Natural killer cell treated with Interleukin-12 subunit alpha and Interleukin-12 subunit beta and Interleukin-15 and Interleukin-18, amount 100 ng/mL, for 72 hours (primary cell): Measurements from ENCODE around the gene RNF208. TPM values are rescaled to one million over a fixed set of nuclear protein-coding genes. Genes with fewer than 3 reads are reported as not detected.

Experiments
- ATAC-seq, 2 donors: fragments of 150-1000 bp; cut with Tn5 transposase in 1 of 2; sonication (Bioruptor Pico), chemical (Tn5 transposase) in 1 of 2; 2 replicates each; pipeline ENCODE4 v1.10.0; 2021
- DNase-seq: peaks from one replicate; pipeline ENCODE4 v3.0.0; 2022; ENCODE audit warnings: low spot score
- H3K27ac Mint-ChIP-seq, 2 donors: 1 replicate in 1 of 2; 2 replicates in 1 of 2; pipeline ENCODE4 v1.8.0; 2022; ENCODE audit warnings: mixed read lengths in 2 of 2, mild to moderate bottlenecking in 1 of 2, moderate library complexity in 1 of 2
- H3K27me3 Mint-ChIP-seq, 2 donors: 1 replicate in 1 of 2; 2 replicates in 1 of 2; pipeline ENCODE4 v1.8.0; 2022; ENCODE audit warnings: mixed read lengths in 2 of 2
- H3K36me3 Mint-ChIP-seq: one replicate; pipeline ENCODE4 v1.8.0; 2022; ENCODE audit warnings: mixed read lengths
- H3K4me1 Mint-ChIP-seq, 2 donors: 1 replicate in 1 of 2; 2 replicates in 1 of 2; pipeline ENCODE4 v1.8.0; 2022; ENCODE audit warnings: low read depth in 2 of 2, mixed read lengths in 2 of 2, mild to moderate bottlenecking in 1 of 2
- H3K4me3 Mint-ChIP-seq: one replicate; pipeline ENCODE4 v1.8.0; 2022; ENCODE audit warnings: mixed read lengths
- H3K9me3 Mint-ChIP-seq: 2 replicates; pipeline ENCODE4 v1.8.0; 2022; ENCODE audit warnings: mixed read lengths
- total RNA-seq, 2 donors: library from RNA; stranded (reverse); gene quantifications; one replicate each; pipeline ENCODE4 v1.2.3, GENCODE V29; 2022

Gene RNF208
- total RNA-seq, 2 donors from 2014 or later = 1.4 to 1.9 TPM

DNA sequence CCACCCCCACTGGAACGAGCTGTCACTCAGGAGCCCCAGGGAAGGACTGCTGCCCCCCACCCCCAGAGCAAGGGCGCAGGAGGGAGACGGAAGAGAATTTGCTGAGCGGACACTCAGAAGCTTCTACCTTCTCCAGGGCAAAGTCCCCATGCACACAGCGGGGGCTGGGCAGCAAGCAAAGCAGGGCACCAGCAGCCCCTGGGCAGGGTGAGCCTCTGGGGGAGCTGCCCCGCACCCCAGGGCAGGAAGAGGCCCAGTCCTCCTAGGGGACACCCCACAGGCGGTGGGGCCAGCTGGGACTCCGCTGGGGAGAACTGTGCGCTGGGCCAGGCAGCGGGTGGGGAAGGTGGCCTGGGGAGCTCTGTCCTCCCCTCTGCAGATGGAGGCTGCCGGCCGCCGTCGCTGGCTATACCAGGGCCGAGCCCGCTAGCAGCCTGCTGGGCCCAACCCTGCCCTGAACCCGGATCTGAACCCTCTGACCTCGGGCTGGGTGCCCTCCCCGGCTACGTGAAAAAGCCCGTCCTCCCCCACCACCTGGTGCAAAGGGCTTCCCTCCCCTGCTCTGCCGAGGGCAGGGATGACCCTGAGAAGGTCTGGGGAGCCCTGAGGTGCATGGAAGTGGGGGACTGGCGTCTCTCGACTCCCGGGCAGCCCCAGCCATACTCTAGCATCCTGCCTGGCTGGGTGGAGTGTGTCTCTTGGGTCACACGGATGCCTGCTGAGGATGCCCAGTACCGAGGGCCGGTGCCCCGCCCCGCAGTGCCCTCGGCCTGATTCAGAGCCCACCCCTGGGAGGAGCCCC, 8.1 kb upstream of the RNF208 start:
- no peak for ATAC-seq
- Mint-ChIP-seq H3K9me3 (no peaks in the 10 kb centered on the region), H3K27me3 (peaks cover 6 to 7% of the 10 kb centered on the region in 2 donors), H3K27ac (no peak overlapping the region), H3K4me3 (no peak overlapping the region), H3K4me1 (peaks cover 3 to 5% of the 10 kb centered on the region in 2 donors), H3K36me3 (no peaks in the 10 kb centered on the region)
- no peak for DNase-seq

DNA sequence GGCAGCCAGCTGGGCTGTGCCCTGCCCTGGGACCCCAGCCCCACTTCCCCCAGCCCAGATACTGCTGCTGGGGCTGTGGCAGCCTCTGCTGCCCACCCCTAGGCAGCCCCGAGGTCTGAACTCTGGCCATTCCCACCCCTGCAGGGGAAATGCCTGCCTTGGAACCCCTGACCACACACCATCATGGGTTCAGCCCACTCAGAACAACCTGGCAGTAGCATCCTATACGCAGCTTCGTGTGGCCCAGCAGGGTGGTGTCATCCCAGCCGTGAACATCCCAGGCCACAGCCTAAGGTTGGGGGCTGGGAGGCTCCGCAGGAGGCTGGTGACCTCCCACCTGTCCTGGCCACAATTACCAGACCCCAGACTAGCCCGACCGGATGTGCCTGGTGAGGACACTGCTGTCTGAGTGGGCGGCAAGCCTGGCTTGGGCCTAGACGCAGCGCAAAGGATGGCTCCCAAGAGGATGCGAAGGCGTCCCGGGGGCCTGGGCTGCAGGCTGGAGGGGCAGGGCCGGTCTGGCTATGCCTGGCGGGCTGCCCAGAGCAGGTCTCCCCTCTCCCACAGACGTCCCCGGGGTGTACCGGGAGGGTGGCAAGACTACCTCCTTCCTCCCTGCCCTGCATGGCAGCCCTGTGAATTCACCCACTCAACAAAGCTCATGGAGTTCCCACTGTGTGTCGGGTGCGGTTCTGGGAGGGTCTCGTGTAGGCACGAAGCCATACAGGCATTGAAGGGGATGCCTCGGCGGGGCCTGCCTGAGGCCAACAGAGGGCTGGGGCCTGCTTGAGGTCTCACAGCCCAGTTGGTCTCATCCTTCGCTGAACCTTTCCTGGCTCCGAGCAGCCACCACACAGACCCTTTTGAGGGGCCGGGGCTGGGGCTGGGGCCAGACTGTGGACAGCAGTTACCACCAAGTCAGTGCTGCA, 7.2 kb upstream of the RNF208 start:
- H3K27ac Mint-ChIP-seq = no peak overlapping the region
- ATAC-seq (no peak), DNase-seq (no peak)
- peaks cover 3 to 5% of the 10 kb centered on the region in 2 donors for H3K4me1 Mint-ChIP-seq
- no peaks in the 10 kb centered on the region for H3K36me3 Mint-ChIP-seq
- H3K9me3 Mint-ChIP-seq = no peaks in the 10 kb centered on the region
- peaks cover 3 to 7% of the 10 kb centered on the region in 2 donors for H3K27me3 Mint-ChIP-seq
- H3K4me3 Mint-ChIP-seq = no peak overlapping the region

DNA sequence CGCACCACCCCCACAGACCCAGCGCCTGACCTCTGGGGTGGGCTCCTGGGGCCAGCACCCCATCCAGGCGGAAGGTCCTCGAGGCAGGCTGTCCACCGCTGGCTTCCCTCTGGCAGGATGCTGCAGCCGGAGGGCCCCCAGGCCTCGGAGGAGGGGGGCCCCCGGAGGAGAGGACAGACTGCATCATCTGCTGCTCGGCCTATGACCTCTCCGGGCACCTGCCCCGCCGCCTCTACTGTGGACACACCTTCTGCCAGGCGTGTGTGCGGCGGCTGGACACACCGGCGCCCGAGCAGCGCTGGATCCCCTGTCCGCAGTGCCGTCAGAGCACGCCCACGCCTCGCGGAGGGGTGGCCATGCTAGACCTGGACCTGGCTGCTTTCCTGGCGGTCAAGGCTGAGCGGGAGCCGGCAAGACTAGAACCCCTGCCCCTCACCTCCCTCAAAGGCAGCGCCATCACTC, 6.5 kb upstream of the RNF208 start:
- peaks cover 3 to 5% of the 10 kb centered on the region in 2 donors for H3K4me1 Mint-ChIP-seq
- H3K9me3 Mint-ChIP-seq = no peaks in the 10 kb centered on the region
- peaks cover 3 to 7% of the 10 kb centered on the region in 2 donors for H3K27me3 Mint-ChIP-seq
- H3K36me3 Mint-ChIP-seq = no peaks in the 10 kb centered on the region
- no peak overlapping the region for H3K4me3 Mint-ChIP-seq
- H3K27ac Mint-ChIP-seq = no peak overlapping the region
- no peak for DNase-seq
- no peak for ATAC-seq

DNA sequence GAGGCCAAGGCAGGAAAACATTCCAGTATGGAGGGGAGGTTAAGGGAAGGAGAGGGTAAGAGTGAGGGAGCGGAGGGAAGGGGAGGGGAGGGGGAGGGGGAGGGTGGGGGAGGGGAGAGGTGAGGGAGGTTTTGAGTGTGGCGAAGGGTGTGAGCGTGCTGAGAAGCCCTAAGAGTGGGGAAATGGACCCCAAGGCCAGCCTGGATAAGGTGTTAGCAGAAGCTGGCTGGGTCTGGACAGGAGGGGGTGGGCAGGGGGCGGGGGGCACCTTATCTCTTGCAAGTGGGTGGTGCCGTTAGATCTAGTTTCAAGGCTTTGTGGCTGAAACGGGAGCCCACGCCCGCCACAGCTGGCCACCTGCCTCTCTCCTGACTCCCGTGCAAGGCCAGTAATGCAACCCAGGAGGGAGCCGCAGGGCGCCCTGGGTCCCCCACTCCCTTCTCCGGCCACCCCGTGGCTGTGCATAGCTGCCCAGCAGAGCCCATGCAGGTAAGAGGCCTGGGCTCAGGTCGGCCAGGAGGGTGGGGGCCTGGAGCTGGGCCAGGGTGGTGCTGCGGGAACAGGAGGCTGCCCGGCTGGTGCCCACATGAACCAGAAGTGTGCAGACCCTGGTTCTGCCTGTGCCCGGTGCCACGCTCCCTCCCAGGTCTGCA, 5.9 kb upstream of the RNF208 start:
- no peak overlapping the region for H3K27ac Mint-ChIP-seq
- H3K27me3 Mint-ChIP-seq = peaks cover 3 to 7% of the 10 kb centered on the region in 2 donors
- H3K4me1 Mint-ChIP-seq = peaks cover 4 to 5% of the 10 kb centered on the region in 2 donors
- no peak for DNase-seq
- ATAC-seq = no peak
- H3K4me3 Mint-ChIP-seq = no peak overlapping the region
- H3K9me3 Mint-ChIP-seq = no peaks in the 10 kb centered on the region
- H3K36me3 Mint-ChIP-seq = no peaks in the 10 kb centered on the region

DNA sequence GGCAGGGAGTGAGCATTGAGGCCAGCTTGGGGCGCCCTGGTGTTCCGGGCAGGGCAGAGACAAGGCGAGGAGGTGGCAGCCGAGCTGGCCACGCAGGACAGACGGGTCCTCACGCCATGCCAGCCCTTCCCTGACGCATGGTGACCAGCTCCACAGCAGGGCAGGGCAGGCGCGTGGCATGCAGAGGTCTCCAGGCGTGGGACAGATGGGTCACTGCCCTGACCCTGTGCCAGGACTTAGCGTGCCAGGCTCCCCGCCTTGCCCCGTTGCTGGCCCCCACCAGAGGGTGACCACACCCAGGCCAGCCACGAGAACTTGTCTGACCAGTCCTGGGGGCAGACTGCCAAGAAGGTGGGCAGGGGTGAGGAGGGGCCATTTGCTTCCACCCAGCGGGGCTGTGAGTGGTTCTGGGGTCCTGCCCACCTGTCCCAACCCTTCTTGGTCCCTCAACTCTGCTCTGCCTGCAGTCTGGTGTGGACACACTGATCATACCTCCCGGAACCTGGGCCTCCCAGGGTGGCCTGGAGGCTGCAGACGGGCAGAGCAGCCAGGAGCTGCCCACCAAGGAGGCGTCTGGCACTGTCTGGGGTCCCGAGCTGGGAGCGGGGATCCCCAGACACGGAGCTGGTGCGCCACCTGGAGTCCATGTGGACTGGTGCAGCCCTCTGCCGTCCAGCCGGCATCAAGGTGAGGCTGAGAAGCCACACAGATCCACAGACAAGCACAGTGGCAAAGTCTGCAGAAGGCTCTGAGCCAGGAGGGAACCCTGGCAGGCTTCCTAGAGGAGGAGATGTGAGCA, 5.2 kb upstream of the RNF208 start, which contains the start of gene RNF224:
TSS of gene RNF224 (plus strand) at position 449 of the 799 bp plus-strand sequence. CDS start 834 bp downstream, outside the sequence.
- Mint-ChIP-seq H3K9me3 (no peaks in the 10 kb centered on the region), H3K27me3 (peaks cover 3 to 7% of the 10 kb centered on the region in 2 donors), H3K4me3 (no peak within 1 kb of the TSS), H3K4me1 (peaks cover 5 to 6% of the 10 kb centered on the region in 2 donors), H3K36me3 (no peaks in the 10 kb centered on the region), H3K27ac (no peak within 1 kb of the TSS)
- DNase-seq (peak; percentile 78), ATAC-seq (peak; percentile 26 to 34)

DNA sequence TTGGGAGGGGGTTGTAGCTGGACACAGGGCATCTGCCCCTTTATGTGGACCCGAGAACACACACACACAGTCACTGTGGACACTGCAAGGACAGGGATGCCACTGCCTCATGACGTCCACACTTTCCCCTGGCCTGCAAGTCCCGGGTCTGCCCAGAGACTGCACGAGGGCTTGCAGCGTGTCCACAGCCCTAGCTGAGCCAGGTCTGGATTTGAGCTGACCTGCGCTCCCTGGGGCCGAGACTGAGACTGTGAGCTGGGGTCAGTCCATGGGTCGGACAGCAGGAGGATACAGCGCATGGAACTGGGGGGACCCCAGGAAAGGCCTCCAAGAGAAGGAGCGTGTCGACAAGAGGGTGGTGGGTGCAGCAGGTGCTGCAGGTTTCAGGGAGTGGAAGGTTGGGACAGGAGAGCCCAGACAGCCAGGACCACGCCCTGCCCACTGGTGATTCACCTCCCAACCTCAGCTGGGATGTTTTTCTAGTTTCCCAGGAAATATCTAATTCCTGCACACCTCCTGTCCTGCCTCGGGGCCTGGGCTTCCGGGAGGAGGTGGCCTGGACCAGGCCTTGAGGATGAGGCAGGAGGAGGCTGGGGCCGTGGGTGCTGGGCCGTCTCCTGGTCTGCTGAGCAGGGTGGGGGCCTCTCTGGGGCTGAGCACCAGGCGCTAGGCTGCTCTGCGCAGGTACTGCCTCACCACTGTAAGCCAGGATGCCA, 4.5 kb upstream of the RNF208 start:
- Mint-ChIP-seq H3K27ac (no peak overlapping the region), H3K27me3 (peaks cover 3 to 7% of the 10 kb centered on the region in 2 donors), H3K9me3 (no peaks in the 10 kb centered on the region), H3K4me1 (peaks cover 5 to 6% of the 10 kb centered on the region in 2 donors), H3K36me3 (no peaks in the 10 kb centered on the region), H3K4me3 (no peak overlapping the region)
- no peak for ATAC-seq
- DNase-seq = no peak

DNA sequence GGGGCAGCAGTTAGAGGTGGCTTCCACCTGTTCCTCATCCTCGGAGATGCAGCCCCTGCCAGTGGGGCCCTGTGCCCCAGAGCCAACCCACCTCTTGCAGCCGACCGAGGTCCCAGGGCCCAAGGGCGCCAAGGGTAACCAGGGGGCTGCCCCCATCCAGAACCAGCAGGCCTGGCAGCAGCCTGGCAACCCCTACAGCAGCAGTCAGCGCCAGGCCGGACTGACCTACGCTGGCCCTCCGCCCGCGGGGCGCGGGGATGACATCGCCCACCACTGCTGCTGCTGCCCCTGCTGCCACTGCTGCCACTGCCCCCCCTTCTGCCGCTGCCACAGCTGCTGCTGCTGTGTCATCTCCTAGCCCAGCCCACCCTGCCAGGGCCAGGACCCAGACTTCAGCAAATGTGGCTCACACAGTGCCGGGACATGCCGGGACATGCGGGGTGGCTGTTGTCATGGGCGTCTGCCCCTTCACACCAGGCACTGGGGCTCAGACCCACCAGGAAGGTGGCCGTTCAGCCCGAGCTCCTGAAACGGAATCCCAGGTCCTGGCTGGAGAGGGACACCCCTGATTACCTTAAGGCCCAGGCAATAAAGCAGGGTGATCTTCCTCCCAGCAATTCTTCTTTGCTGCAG, 3.8 kb upstream of the RNF208 start:
- Mint-ChIP-seq H3K27me3 (peaks cover 3 to 7% of the 10 kb centered on the region in 2 donors), H3K36me3 (no peaks in the 10 kb centered on the region), H3K9me3 (no peaks in the 10 kb centered on the region), H3K4me1 (peaks cover 5 to 6% of the 10 kb centered on the region in 2 donors), H3K4me3 (no peak overlapping the region), H3K27ac (no peak overlapping the region)
- DNase-seq (no peak), ATAC-seq (no peak)

DNA sequence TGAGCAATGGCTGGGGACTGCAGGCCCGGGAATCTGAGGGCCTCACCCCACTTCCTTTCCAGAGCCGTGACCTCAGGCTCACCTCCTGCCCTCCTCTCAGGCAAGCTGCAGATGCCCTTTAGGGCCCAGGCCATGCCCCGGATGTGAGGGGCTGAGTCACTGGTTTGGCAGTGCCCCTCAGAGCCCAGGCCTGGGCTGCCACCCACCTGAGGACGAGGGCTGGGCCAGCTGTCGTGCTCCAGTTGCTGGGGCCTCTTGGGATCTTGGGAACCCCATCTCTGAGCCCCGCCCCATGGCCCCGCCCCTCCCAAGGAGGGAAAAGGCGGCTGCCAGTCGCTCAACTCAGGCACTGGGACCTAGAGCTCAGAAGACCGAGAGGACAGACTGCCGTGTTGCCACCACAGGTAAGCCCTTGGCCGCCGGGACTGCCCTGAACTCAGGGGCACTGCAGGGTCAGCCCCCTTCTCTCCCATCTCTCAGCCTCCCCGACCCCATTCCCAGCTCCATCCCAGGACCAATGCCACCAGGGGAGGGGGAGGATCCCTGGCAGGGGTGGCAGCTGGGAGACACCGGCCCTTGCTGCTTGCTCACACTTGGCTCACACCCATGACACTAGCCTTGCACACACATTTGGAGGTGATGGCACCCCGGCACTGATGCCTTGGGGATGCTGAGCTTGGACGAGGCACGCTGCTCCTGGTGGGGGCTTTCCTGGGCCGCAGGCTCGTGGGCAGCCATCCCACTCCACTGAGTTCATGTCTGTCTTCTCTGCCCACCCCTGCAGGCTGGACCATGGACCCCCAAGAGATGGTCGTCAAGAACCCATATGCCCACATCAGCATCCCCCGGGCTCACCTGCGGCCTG, 3.0 kb upstream of the RNF208 start, which contains the start of gene CYSRT1:
TSS of gene CYSRT1 (plus strand) at position 345 of the 865 bp plus-strand sequence. CDS start at position 793, 448 bp downstream.
- no peak for DNase-seq
- Mint-ChIP-seq H3K9me3 (no peaks in the 10 kb centered on the region), H3K4me1 (peaks cover 5 to 6% of the 10 kb centered on the region in 2 donors), H3K36me3 (no peaks in the 10 kb centered on the region), H3K4me3 (peak within 1 kb of the TSS; percentile 75), H3K27ac (no peak within 1 kb of the TSS), H3K27me3 (peaks cover 3 to 7% of the 10 kb centered on the region in 2 donors)
- no peak for ATAC-seq

DNA sequence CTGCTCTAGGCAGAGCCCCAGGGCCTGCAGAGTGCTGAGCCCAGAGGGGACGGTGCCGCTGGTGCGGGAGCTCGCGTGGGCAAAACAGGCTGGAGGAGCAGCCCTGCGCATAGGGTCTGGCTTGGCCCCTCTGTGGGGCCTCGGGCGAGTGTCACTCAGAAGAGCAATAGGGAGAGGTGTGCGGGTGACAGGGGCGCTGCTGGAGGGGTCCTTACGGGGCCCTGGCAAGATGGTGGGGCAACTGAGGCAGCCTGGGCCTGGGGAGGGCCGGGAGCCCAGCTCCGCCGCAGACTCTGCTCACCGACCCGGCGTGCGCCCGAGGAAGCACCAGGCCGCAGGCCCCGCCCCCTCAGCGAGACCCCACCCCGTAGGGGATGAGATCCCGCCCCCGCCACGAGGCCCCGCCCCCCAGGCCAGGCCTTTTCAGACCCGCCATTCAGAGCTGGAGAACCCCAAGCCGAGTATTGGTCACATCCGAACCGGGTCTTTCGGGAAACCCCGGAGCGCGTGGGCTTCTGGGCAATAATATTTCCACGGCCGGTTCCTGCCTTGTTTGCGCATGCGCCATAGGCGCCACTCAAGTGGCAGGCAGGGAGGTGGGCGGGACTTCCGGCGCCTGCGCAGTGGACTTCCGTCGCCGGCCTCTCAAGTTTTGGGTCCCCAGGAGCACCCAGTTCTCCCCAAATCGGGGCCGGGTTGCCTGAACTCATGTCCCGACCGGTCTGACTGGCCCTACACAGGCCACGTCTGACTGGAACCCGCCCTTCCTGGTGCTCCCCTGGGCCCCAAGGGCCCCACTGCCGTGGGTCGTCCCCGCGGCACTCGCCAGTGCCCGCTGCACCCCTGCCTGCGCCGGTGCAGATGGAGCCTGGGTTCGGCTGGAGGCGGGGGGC, 1.3 kb upstream of the RNF208 start:
- no peaks in the 10 kb centered on the region for H3K36me3 Mint-ChIP-seq
- H3K9me3 Mint-ChIP-seq = no peaks in the 10 kb centered on the region
- peaks cover 3 to 7% of the 10 kb centered on the region in 2 donors for H3K27me3 Mint-ChIP-seq
- peak overlapping the region; percentile 75 for H3K4me3 Mint-ChIP-seq
- H3K4me1 Mint-ChIP-seq = peaks cover 5 to 6% of the 10 kb centered on the region in 2 donors
- DNase-seq (peak; percentile 99), ATAC-seq (peak; percentile 96 to 97)
- H3K27ac Mint-ChIP-seq = peak overlapping the region; percentile 21 to 71

DNA sequence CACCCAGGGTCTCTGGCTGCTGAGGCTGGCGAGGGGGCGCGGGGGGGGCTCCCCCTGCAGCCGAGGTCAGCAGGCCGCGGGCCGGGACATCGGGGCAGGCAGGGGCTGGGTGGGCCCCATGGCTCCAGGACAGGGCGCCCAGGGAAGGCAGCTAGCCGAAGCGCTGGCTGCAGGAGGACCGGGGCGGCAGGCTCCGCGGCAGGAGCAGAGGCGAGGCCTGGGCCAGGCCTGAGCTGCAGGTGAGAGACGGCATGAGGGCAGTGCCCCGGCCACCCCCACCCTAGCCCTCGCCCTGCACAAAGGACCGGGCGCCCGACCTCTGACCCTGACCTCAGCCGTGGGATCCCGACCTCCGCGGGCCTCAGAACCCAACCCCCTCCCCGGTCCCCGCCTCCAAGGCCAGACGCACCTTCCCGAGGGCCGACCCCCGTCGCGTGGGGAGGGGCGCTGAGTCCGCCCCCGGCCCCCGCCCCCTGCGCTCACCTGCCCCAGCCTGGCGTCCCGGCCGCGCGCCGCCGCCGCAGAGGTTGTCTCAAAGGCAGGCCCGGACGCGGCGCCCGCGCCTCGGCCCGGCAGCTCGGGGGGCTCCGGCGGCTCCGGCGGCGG, 431 bp downstream of the RNF208 start:
- ATAC-seq (no peak), DNase-seq (no peak)
- Mint-ChIP-seq H3K4me3 (no peak overlapping the region), H3K9me3 (no peaks in the 10 kb centered on the region), H3K36me3 (no peaks in the 10 kb centered on the region), H3K27me3 (no peaks in the 10 kb centered on the region), H3K27ac (no peak overlapping the region), H3K4me1 (peaks cover 0 to 3% of the 10 kb centered on the region in 2 donors)
